ENCODE measurements around the gene GGT6.

DNA sequence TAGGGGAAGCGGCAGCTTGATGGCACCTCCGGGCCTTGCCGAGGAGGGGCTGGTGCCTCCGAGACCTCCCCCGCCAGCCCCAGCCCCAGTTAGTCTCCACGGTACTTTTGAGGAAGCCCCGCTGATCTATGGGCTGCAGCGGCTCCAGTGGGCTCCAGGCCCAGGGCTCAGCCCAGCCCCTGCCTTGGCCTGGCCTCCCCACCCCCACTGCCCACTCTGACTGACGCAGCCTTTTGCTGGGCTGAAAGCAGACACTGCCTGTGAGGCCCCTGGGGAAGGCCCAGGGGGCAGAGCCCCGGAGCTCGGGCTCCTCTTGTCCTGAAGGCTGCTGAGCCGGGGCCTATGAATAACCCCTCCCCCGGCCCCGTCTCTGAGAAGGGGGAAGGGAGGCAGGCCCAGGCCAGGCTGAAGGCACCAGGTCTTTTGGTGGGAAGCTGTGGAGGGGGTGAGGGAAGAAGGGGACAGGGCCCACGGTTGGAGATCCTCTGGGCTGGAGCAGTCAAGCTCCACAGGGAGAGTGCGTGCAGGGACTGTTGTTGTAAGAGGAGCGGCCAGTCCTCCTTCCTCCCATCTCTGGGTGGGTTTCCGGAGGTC lies 16.4 kb upstream of the GGT6 start:
- no peak for TF ChIP-seq EZH2phosphoT487 (IDR thresholded peaks at IDR 0.05; ENCODE audit: borderline replicate concordance, low read length)
- TF ChIP-seq, protein P1, sequence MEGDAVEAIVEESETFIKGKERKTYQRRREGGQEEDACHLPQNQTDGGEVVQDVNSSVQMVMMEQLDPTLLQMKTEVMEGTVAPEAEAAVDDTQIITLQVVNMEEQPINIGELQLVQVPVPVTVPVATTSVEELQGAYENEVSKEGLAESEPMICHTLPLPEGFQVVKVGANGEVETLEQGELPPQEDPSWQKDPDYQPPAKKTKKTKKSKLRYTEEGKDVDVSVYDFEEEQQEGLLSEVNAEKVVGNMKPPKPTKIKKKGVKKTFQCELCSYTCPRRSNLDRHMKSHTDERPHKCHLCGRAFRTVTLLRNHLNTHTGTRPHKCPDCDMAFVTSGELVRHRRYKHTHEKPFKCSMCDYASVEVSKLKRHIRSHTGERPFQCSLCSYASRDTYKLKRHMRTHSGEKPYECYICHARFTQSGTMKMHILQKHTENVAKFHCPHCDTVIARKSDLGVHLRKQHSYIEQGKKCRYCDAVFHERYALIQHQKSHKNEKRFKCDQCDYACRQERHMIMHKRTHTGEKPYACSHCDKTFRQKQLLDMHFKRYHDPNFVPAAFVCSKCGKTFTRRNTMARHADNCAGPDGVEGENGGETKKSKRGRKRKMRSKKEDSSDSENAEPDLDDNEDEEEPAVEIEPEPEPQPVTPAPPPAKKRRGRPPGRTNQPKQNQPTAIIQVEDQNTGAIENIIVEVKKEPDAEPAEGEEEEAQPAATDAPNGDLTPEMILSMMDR (conservative IDR thresholded peaks at IDR 0.05; ENCODE audit: low read depth, low read length), result no peak

All from PC-3 (cell line).